Fibroblast of skin of right quadriceps (primary cell): Measurements from ENCODE around the gene TFF2.

Experiments
- DNase-seq: peaks from one replicate; pipeline ENCODE4 v3.0.0-alpha.2; 2013

Gene TFF2

DNA sequence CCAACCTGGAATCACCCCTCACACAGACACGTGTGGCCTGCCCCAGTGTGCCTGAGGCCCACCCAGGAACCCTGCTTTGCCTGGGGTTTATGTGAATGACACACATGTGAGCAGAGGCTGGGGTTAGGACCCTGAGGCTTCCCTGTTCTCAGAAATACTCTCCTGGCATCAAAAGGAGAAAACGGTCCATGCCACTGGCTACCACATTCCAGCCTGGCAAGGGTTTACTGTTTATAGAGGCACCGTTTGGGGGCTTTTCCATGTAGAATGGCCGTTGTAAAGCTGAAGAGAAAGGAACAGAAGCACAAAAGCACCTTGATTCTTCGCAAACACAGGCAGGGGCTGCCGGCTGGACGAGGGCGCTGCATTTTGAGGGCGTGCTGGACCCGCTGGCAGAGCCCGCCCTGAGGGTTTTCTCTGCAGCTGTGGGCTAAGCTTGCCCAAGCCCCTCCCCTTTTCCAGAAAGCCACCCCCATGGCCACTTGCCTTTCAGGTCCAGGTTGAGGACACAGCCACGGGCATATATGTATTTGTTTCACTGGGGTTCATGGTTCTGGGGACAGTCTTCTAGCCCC lies 48.6 kb downstream of the TFF2 start:
- no peak for DNase-seq

DNA sequence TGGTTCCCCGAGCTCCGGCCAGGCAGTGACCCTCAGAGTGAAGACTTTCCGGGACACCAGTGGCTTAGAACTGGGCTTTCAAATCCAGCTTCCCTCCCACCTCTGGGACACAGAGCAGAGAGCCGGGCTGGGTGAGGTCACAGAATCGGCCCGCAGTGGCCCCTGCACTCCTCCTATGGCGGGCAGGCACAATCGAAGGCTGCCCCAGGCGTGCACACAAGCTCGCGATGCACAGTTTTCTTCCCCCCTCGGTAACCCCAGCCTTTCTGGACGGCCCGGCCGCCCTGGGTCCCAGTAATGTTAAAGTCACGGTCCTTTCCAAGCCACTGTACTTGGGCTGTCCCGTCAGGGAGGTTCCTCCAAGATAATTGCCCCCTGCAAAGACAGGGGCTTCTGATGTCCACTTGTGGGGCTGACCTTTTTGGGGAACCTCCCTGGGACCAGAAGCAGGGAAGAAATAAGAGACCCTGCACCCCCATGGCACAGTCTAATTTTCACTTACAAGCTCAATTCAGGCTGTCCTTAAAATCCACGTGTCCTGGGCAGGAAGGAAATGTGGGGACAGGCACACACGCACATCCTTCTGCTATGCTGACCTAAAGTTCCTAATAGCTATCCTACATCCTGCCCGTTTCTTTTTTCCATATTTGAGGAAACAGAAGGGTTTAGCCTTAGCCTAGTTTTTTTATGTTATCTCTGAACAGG lies 49.3 kb downstream of the TFF2 start:
- DNase-seq: no peak

DNA sequence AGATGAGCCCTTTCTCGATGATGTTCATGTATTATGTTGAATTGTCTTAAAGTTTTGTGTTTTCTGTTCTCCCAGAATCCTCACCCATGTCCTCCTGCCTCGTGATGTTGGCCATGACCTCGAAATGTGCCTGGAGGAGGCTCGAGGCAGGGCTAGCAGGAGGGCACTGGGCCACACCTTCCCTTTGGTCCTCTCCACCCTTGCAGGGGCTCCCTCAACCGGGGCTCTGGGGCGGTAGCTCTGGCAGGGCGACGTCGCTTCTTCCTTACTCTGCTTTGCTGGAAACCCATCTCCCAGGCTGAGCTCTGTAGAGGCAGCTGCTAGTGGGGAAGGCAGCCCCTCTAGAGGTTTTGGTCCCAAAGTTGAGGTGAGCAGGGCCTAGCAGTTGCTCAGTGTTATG lies 49.8 kb downstream of the TFF2 start:
- no peak for DNase-seq

DNA sequence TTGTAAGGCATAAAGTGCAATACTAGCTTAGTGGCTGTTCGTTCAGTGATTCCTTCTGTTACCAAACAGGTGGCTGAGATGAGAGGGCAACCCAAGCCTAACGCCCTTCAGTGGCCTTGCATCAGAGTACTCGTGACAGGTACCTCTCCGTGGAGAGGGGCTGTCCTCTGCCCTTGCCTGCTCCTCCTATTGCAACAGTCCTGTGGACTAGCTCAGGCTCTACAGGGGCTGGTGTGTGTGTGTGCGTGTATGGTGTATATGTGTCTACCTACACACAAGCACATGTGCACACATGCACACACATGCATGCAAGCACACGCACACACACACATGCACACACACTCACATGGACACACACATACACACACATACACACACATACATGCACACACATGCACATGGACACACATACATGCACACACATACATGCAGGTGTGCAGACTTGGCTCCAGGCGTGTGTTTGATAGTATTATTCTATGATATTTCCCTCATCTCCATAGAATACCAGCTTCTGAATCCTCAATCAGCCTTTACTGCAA lies 50.7 kb downstream of the TFF2 start:
- DNase-seq: no peak

DNA sequence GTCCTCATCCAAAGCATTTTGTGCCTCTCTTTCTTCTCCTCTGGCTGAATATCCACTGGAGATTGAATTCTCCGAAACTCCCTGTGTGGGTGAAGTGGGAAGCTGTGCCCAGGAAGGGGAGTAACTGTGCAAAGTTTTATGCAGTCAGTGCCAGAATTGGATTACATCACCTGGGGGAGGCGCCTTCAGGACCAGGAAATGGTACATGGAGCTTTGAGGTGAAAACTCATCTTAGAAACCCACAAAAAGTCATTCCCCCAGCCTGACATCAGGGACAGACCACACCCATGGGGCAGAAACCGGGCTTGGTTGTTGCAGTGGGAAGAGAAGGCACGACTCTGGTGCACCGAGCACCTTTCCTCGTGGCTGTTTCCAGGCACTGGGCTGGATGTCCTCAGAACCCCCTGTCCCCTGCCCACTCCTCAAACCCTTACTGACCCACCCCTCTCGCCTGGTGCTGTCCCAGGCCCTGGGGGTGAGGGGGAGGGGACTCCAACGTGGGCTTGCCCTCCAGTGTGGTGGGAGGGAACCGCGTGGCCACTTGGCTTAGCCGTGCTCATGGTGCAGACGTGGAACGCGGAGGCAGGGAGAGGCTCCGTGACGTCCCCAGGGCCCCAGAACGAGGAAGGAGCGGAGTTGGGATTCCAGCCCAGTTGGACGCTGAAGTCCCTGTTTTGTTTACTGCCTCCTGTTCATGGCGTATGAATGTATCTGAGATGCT lies 51.3 kb downstream of the TFF2 start:
- DNase-seq: no peak

DNA sequence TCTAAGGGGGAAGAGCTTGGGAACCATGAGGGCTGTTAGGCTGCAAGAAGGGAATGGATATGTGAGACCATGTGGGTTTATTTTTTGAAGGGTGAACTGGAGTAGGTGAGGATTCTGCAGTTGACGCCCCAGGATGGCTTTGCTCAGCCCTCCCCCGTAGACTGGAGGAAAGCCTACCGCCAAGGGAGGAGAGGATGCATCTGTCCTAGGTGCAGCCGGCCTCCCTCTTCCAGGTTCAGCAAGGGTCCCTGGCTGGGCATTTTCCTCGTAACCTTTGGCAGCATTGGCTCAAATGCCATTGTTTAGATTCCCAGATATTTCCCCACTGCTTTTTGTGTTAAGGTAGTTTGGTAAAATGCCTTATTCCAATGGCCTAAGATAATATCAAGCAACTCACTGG lies 52.1 kb downstream of the TFF2 start:
- no peak for DNase-seq

DNA sequence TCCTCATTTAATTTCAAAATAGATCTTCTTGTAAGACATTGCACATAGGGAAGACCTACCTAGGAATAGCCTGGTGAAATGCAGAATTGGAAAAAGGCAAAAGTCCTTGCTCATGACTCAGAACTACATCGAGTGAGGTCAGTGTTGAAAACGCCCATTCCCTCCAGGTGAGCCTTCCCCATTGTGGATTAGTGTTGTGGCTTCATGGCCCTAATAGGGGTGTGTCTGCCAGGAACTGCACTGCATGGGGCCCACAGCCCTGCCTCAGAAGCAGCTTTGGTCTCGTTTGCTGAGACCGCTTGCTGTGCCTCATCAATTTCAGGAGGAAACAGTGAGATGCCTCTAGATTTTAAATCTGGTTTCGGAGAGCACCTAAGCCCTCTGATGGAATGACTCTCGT lies 52.6 kb downstream of the TFF2 start:
- DNase-seq: no peak

DNA sequence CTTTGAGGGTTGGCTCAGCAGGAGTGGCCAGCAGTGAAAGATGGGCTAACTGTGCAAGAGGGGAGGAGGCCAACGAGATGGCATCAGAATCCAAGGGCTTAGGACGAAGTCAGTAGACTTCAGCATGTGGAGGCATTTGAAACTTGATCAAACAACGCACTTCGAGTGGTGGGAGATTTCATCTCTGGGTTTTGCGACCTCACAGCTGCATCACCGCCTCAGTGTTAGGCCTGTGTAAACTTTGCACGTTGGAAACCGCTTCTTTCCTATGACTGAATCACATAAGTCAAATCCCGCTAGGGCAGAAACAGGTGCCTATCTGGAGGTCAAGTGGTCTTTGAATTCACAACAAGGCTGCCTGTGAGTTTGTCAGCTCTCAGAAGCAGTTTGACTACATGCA lies 53.4 kb downstream of the TFF2 start:
- no peak for DNase-seq

DNA sequence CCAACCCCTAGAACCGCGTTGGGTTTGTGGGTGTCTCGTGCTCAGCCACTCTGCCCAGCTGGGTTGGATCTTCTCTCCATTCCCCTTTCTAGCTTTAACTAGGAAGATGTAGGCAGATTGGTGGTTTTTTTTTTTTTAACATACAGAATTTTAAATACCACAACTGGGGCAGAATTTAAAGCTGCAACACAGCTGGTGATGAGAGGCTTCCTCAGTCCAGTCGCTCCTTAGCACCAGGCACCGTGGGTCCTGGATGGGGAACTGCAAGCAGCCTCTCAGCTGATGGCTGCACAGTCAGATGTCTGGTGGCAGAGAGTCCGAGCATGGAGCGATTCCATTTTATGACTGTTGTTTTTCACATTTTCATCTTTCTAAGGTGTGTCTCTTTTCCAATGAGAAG lies 54.3 kb downstream of the TFF2 start:
- no peak for DNase-seq
